GM21381 (cell line): Measurements from ENCODE around the gene TEDC2.

Source experiments
- ATAC-seq: cut with Tn5 transposase; IDR thresholded peaks from one replicate; pipeline ENCODE4 v1.9.1; 2021; ENCODE audit warnings: mild to moderate bottlenecking, moderate library complexity; ENCODE audit not compliant: unreplicated experiment

Gene TEDC2

GRCh38 chr16:2490190-2491105 is 30.5 kb downstream of the TEDC2 start:
- no peak for ATAC-seq

- no peak for ATAC-seq
These were observed 32.4 kb downstream of the TEDC2 start for GRCh38 chr16:2492292-2492691.

- ATAC-seq = no peak
These were observed 33.7 kb downstream of the TEDC2 start for GRCh38 chr16:2493605-2494004.

GRCh38 chr16:2494616-2495015 is 34.7 kb downstream of the TEDC2 start:
- ATAC-seq = no peak

- ATAC-seq = no peak
These were observed 35.1 kb downstream of the TEDC2 start for GRCh38 chr16:2495041-2495440.

GRCh38 chr16:2496223-2497115 is 36.6 kb downstream of the TEDC2 start:
- no peak for ATAC-seq

- no peak for ATAC-seq
These were observed 37.3 kb downstream of the TEDC2 start for GRCh38 chr16:2497116-2497630.

GRCh38 chr16:2497695-2498484 is 38.0 kb downstream of the TEDC2 start:
- no peak for ATAC-seq

GRCh38 chr16:2498531-2499253 is 38.8 kb downstream of the TEDC2 start:
- ATAC-seq = no peak

- ATAC-seq = no peak
These were observed 39.5 kb downstream of the TEDC2 start for GRCh38 chr16:2499454-2499853.

- no peak for ATAC-seq
These were observed 40.1 kb downstream of the TEDC2 start for GRCh38 chr16:2499890-2500429.

GRCh38 chr16:2500430-2500917 is 40.6 kb downstream of the TEDC2 start:
- ATAC-seq = no peak

GRCh38 chr16:2500918-2501750 is 41.2 kb downstream of the TEDC2 start:
- no peak for ATAC-seq

GRCh38 chr16:2501946-2502895 is 42.3 kb downstream of the TEDC2 start:
- no peak for ATAC-seq

- no peak for ATAC-seq
These were observed 45.8 kb downstream of the TEDC2 start for GRCh38 chr16:2505695-2506094.

GRCh38 chr16:2507052-2507659 is 47.2 kb downstream of the TEDC2 start:
- no peak for ATAC-seq

GRCh38 chr16:2507665-2508064 is 47.8 kb downstream of the TEDC2 start:
- no peak for ATAC-seq
